GM13976 (cell line): ENCODE measurements around the gene CCNY.

ENCODE experiments used
- DNase-seq: peaks from one replicate; pipeline ENCODE4 v3.0.0; 2012; ENCODE audit warnings: low spot score
- CTCF ChIP-seq: IDR thresholded peaks from 2 replicates; pipeline ENCODE4 v1.5.1; 2012; ENCODE audit warnings: borderline replicate concordance, mild to moderate bottlenecking; ENCODE audit not compliant: insufficient read depth; ENCODE audit errors: extremely low read depth, missing control alignments, control extremely low read depth
- in situ Hi-C: fragments of 300-500 bp; cut with MboI; formaldehyde crosslinking; loops from one replicate; pipeline ENCODE4 v1.12.0; 2022; ENCODE audit warnings: low sequenced_read_pairs, mixed read lengths, inconsistent platforms; ENCODE audit not compliant: unreplicated experiment

CCNY gene

DNA sequence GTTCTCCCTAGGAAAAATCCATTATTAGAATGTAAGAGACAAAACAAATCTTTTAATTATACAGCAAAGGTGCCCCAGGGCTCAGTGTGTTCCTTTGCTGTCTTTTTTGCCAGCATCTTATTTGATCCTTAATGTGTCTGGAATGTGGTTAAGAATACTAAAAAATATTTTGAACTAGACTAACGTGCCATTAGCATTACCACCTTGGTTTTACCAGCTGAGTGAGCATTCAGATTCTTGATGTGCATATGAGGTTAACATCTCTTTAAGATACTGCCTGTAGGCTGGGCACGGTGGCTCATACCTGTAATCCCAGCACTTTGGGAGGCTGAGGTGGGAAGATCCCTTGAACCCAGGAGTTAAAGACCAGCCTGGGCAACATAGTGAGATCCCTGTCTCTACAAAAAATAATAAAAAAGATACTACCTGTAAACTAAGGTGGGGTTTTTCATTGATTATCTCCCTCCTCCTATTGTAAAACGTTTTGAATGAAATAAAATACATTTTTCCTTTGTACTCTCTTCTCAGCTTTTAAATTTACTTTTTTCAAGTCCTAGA is 96.6 kb downstream of the CCNY start:
- TF ChIP-seq CTCF: no peak
- in situ Hi-C loops: no loop called here
- DNase-seq: no peak

- in situ Hi-C loops: no loop called here
- no peak for TF ChIP-seq CTCF
- DNase-seq: no peak
Measured at GRCh38 chr10:35433851-35434426, 97.6 kb downstream of the CCNY start.

GRCh38 chr10:35434533-35434932 is 98.2 kb downstream of the CCNY start:
- no peak for TF ChIP-seq CTCF
- DNase-seq: no peak
- in situ Hi-C loops: no loop called here

GRCh38 chr10:35435824-35436223 is 99.5 kb downstream of the CCNY start:
- in situ Hi-C loops: no loop called here
- no peak for DNase-seq
- TF ChIP-seq CTCF: no peak

GRCh38 chr10:35437829-35438228 is 101.5 kb downstream of the CCNY start:
- no peak for DNase-seq
- TF ChIP-seq CTCF: no peak
- in situ Hi-C loops: no loop called here

- in situ Hi-C loops: no loop called here
- TF ChIP-seq CTCF: no peak
- no peak for DNase-seq
Measured at GRCh38 chr10:35438718-35439571, 102.6 kb downstream of the CCNY start.
